ENCODE data around the gene FAM32A.

The FAM32A gene

DNA sequence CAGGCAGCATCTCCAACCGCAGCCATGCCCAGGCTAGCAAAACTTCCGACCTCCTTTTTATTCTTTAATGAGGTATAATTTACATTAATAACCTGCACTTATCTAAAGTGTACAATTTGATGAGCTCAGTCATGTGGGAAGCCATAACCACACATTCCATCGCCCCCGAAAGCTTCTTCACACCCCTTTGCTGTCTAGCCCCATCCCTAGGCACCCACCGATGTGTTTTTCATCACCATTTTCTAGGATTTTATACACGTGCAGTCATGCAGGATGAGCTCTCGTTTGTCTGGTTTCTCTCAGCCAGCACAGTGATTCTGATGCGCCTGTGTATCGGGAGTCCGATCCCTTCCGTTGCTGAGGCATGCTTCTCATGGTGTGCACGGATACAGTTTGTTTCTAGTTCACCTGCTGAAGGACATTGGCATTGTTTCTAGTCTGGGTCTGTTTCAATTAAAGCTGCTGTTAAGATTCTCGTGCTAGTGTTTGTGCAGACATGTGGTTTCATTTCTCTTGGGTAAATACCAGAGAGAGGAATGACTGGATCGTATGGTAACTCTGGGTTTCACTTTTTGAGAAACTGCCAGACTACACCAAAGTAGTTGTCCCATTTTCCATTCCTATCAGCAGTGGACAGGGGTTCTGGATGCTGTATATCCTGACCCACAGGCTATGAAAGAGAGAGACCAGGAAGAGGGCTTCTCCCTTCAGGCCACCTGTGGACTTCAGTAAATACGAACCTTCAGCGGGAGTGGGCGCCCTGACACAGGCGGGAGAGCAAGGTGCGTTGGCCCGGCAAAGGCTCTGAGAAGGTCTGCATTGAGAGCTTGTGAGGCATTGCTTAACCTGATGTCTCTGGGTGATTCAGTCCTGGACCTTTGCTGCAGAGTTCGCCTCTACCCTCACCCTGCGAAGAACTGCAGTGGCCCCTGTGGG lies 17.4 kb downstream of the FAM32A start:
- no peak for DNase-seq (ENCODE audit: low read depth in 2 of 2)

DNA sequence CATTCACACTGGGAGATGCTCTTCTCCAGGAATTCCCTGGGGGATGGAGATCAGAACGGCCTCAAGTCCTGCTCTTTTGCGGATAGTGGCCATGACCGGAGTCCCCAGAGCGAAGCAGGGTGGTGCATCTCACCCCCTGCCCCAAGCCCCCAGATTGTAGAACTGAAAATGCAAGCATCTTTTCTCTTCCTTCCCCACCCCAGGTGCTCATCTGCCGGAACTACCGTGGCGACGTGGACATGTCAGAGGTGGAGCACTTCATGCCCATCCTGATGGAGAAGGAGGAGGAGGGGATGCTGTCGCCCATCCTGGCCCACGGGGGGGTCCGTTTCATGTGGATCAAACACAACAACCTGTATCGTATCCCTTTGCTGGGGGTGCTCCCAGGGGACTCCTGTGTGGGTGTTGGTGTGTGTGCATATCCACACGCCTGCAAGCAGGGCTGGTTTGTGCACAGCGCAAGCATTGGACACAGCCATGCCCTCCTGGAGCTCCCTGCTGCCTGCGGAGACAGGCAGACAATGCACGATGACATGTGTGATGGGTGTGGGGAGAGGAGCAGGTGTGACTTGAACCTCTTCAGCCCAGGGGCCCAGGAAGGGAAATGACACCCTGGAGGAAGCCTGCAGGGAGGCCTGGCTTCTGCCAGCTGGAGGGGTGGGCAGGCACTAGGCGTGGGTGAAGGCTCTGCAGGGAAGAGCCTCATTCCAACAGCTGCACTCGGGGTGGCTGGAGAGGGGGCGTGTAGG lies 18.2 kb downstream of the FAM32A start:
- no peak for DNase-seq (ENCODE audit: low read depth in 2 of 2)

GRCh38 chr19:16204005-16204294 lies 18.7 kb downstream of the FAM32A start:
- no peak for DNase-seq (ENCODE audit: low read depth in 2 of 2)

DNA sequence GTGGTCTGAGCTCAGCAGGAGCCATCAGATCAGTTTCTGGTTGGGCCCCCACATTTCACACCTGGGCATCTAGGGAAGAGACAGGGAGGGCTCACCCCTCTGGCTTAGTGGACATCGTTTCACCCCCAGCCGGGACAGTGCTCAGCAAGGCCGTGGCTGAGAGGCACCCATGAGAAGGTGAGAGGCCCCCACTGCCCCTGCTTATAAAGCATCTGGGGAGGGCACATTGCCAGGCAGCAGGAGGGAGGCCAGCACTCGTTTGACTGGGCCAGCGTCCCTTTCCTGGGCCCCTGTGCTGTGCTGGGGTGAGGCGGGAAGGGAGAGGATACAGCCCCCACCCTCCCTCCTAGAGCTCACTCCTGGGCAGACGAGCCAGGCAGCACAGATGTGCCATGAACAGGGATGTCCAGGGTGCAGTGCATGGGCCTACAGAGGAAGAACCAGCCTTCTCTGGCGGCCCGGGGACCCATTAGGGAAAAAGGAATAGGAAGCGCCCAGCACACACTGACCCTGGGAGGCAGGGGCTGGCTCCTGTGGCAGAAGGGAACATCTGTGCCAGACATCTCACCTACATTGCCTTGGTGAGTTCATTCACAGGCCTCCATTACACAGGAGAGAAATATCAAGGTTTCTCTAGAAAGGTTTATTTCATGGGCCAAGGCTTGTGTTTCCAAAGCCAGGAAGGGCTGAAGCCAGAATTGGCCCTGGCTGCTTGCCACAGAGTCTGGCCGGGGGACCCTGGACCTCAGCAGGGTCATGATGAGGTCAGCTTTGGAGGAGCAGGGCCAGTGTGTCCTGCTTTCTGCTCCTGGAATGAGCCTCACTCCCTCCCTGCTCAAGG lies 20.2 kb downstream of the FAM32A start:
- no peak for DNase-seq (ENCODE audit: low read depth in 2 of 2)

- DNase-seq (ENCODE audit: low read depth in 2 of 2) = no peak
These were observed 20.9 kb downstream of the FAM32A start for GRCh38 chr19:16206046-16206605.

GRCh38 chr19:16206637-16207036 lies 21.4 kb downstream of the FAM32A start:
- no peak for DNase-seq (ENCODE audit: low read depth in 2 of 2)

DNA sequence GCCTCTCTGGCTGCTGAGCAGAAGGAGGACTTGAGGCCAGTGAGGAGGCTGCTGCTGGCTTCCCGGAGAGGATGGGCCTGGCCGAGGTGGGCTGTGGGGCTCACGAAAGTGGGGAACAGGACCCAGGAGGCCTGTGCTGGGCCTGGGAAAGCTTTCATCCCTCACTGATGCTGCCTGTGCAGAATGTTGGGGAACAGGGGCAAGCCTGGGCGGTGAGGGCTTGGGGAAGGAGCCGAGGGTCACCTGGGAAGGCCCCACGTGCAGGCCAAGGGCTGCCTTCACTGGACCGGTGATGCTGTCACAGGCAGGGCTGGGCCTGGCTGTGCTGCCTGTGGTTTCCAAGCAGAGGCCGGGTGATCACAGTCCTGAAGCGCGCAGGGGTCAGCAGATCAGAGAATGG lies 21.9 kb downstream of the FAM32A start:
- no peak for DNase-seq (ENCODE audit: low read depth in 2 of 2)

GRCh38 chr19:16207490-16208025 lies 22.3 kb downstream of the FAM32A start:
- DNase-seq (ENCODE audit: low read depth in 2 of 2) = no peak

GRCh38 chr19:16208064-16208759 lies 23.0 kb downstream of the FAM32A start:
- no peak for DNase-seq (ENCODE audit: low read depth in 2 of 2)

DNA sequence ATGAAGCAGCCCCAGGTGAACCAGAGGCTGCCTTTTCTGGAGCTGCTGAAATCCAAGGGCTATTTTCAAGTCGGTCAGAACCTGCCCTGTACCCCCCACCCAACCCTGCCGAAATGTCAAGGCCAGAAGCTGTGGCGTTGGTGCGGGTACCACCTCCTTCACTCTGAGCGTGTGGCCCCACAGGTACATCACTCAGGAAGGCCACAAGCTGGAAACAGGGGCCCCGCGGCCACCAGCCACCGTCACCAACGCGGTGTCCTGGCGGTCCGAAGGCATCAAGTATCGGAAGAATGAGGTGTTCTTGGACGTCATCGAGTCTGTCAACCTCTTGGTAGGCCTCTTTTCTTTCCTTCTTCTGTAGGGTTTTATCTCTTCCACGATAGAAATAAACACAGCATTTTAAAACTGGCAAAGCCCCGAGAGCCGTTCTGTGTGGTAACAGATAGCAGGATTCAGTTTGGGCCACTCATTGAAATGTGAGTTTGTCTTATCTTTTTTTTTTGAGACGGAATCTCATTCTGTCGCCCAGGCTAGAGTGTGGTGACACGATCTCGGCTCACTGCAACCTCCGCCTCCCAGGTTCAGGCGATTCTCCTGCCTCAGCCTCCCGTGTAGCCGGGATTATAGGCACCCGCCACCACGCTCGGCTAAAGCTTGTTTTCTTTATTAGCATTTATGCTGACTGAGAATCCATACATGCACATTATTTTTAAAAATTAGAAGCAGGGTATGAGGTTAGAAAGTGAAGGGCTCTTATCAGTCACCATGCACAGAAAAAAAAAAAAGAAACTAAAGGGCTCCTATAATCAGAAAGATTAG lies 23.8 kb downstream of the FAM32A start:
- DNase-seq (ENCODE audit: low read depth in 2 of 2) = no peak

- DNase-seq (ENCODE audit: low read depth in 2 of 2) = no peak
These were observed 25.0 kb downstream of the FAM32A start for GRCh38 chr19:16210168-16210567.

DNA sequence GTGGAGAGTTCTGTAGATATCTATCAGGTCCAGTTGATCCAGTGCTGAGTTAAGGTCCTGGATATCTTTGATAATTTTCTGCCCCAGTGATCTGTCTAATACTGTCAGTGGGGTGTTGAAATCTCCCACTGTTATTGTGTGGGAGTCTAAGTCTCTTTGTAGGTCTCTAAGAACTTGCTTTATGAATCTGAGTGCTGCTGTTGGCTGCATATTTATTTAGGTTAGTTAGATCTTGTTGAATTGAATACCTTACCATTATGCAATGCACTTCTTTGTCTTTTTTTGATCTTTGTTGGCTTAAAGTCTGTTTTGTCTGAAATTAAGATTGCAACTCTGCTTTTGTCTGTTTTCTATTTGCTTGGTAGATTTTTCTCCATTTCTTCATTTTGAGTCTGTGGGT lies 27.9 kb downstream of the FAM32A start:
- DNase-seq (ENCODE audit: low read depth in 2 of 2) = no peak

- DNase-seq (ENCODE audit: low read depth in 2 of 2) = no peak
These were observed 31.8 kb downstream of the FAM32A start for GRCh38 chr19:16216744-16217670.

DNA sequence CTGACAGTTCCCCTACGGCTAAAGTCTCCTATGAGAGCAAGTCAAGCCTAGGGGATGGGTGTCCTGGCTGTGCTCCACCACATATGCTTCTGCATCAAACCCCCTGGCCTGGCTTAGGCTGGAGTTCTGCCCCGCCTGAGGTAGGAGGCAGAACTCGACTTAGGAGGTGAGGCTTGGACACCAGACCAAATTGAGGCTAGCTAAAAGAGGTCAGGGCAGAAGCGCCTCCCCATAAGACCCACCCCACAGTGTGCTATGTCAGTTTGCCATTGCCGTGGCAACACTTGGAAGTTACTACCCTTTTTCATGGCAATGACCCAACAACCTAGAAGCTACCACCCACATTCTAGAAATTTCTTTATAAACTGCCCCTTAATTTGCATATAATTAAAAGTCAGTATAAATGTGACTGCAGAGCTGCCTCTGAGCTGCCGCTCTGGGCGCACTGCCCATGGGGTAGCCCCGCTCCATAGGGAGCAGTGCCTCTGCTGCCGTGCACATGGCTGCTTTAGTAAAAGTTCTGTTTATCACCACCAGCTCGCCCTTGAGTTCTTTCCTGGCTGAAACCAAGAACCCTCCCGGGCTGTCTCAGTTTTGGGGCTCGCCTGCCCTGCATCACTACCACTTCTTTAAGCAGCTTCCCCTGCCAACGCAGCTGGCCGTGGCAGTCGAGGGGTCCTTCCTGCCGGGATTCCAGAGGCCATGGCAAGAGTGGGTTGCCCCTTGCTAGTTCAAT lies 32.7 kb downstream of the FAM32A start:
- DNase-seq (ENCODE audit: low read depth in 2 of 2) = no peak

GRCh38 chr19:16218851-16219250 lies 33.6 kb downstream of the FAM32A start:
- no peak for DNase-seq (ENCODE audit: low read depth in 2 of 2)

GRCh38 chr19:16222806-16223205 lies 37.6 kb downstream of the FAM32A start:
- DNase-seq (ENCODE audit: low read depth in 2 of 2) = no peak

DNA sequence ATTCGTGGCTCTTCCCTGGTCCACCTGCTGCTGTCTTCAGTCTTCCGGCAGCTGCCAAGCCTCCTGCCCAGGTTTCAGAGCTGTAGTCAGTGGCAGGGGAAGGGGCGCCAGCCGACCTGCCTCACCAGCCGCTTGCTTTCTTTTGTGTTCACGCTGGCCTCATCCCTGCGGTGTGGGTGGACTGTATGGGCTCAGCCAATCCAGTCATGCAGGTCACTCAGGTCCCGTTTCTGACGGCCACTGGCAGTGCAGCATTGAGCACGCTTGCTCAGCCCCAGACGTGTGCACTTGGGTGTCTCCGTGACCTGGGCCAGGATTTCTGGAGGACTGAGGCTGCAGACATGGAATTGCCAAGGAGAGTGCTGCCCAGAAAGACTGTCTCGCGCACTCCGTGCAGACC lies 38.5 kb downstream of the FAM32A start:
- no peak for DNase-seq (ENCODE audit: low read depth in 2 of 2)

- DNase-seq (ENCODE audit: low read depth in 2 of 2) = no peak
These were observed 39.3 kb downstream of the FAM32A start for GRCh38 chr19:16224293-16225045.
